ENCODE measurements around the gene APPBP2.

DNA sequence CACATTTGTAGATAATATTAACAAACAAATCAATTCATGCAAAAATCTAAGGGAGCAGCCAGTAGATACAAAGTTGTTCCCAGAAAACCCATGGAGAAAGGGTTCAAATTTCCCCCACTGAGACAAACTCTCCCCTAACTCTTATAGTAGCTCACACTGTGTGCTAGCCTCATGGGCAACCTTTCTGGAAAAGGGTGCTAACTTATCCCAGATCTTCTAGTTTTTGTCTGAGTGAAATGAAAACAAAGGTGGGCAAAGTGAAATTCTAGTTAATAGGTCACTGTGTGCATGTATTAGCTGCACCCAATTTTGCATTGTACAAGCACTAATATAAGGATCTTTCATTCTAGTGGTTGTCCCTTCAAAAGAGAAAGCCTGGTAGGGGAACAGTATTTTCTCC lies 124.2 kb downstream of the APPBP2 start:
- TF ChIP-seq, protein P1, sequence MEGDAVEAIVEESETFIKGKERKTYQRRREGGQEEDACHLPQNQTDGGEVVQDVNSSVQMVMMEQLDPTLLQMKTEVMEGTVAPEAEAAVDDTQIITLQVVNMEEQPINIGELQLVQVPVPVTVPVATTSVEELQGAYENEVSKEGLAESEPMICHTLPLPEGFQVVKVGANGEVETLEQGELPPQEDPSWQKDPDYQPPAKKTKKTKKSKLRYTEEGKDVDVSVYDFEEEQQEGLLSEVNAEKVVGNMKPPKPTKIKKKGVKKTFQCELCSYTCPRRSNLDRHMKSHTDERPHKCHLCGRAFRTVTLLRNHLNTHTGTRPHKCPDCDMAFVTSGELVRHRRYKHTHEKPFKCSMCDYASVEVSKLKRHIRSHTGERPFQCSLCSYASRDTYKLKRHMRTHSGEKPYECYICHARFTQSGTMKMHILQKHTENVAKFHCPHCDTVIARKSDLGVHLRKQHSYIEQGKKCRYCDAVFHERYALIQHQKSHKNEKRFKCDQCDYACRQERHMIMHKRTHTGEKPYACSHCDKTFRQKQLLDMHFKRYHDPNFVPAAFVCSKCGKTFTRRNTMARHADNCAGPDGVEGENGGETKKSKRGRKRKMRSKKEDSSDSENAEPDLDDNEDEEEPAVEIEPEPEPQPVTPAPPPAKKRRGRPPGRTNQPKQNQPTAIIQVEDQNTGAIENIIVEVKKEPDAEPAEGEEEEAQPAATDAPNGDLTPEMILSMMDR (IDR thresholded peaks at IDR 0.05), result no peak
- TF ChIP-seq POLR2A (IDR thresholded peaks at IDR 0.05), result no peak

Measured in thyroid gland (tissue), 4 donors.